Measurements from ENCODE around the gene SGCD. TPM values are rescaled to one million over a fixed set of nuclear protein-coding genes. Genes with fewer than 3 reads are reported as not detected.

The SGCD gene
- total RNA-seq, 1 experiment from 2014 or later: not detected

DNA sequence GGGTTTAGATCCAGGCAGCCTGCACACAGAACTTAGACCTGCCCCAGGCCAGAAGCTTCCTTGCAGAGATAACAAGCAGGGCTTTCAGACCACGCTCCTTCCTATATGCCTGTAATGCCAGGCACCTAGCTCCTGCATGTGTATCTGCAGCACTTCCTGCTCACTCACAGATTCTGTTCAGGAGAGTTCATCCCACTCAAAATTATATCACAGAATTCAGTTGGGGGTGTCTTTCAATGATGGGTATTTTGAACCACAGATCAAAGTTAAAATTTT is 105.8 kb downstream of the SGCD start:
- in situ Hi-C loops (cut with HindIII; ENCODE audit: low pct_unique_long_range_greater_than_20kb, low sequenced_read_pairs): no loop called here
- ATAC-seq: no peak
- BruUV-seq (replicated peaks): no TSS peak

DNA sequence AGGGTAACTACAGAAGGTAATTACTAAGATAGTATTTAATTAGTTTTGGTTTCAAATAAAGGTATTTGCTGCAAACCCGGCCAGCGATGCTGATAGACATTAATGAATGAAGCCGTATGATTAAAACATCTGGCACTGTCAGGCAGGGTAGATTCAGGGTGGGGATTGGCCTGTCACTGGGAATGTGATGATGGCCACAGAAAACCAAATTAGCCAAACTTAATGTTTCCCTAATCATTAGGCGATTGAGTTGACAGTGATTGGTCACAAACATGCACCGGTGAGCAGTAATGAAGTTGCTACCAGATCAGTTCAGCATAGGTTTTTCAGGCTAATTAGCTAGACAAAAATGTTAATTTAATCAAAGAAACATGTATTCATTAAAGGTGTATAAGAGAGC is 107.5 kb downstream of the SGCD start:
- TF ChIP-seq REST (IDR thresholded peaks at IDR 0.05; ENCODE audit: insufficient read depth in 1 of 2, low read depth in 2 of 2, low read length in 1 of 2): no peak
- no peak for TF ChIP-seq CTCF (IDR thresholded peaks at IDR 0.05)
- no peak for TF ChIP-seq TCF7L2 (IDR thresholded peaks at IDR 0.05; ENCODE audit: low read depth, low read length)
- TF ChIP-seq POLR2AphosphoS5 (IDR thresholded peaks at IDR 0.05; ENCODE audit: low read depth, low read length): no peak
- no peak for TF ChIP-seq SIN3A (IDR thresholded peaks at IDR 0.05; ENCODE audit: borderline replicate concordance, insufficient read depth, low read depth, low read length)
- Histone ChIP-seq H3K4me3 (ENCODE audit: low read depth in 2 of 2, low read length in 2 of 2) (no peak overlapping the region), H3K27ac (ENCODE audit: low read length) (no peak overlapping the region), H3K9me3 (ENCODE audit: control insufficient read depth, insufficient read depth, low read depth, low read length) (no peaks in the 10 kb centered on the region), H3K36me3 (ENCODE audit: control insufficient read depth, insufficient read depth, low read length) (no peaks in the 10 kb centered on the region), H3K4me1 (ENCODE audit: control insufficient read depth, insufficient read depth, low read length) (no peaks in the 10 kb centered on the region), H3K27me3 (ENCODE audit: control insufficient read depth, insufficient read depth, low read length) (no peaks in the 10 kb centered on the region)
- DNase-seq (ENCODE audit: low read depth, low spot score) (no peak), ATAC-seq (no peak)
- intact Hi-C loops (cut with micrococcal nuclease; ENCODE audit: unreplicated experiment) (no loop called here), in situ Hi-C loops (cut with HindIII; ENCODE audit: low pct_unique_long_range_greater_than_20kb, low sequenced_read_pairs) (no loop called here)
- POLR2A ChIA-PET: no interaction called here
- no TSS peak for BruUV-seq (replicated peaks)
- CTCF ChIA-PET: no interaction called here

More for the DNA sequence above, 105.8 kb downstream of the SGCD start:
- DNase-seq (ENCODE audit: low read depth, low spot score): no peak
- no peaks in the 10 kb centered on the region for H3K9me3 ChIP-seq (ENCODE audit: control insufficient read depth, insufficient read depth, low read depth, low read length)
- no peak overlapping the region for H3K4me3 ChIP-seq (ENCODE audit: low read depth in 2 of 2, low read length in 2 of 2)
- H3K4me1 ChIP-seq (ENCODE audit: control insufficient read depth, insufficient read depth, low read length): no peaks in the 10 kb centered on the region
- CTCF ChIA-PET: no interaction called here
- TF ChIP-seq REST (IDR thresholded peaks at IDR 0.05; ENCODE audit: insufficient read depth in 1 of 2, low read depth in 2 of 2, low read length in 1 of 2): no peak
- TF ChIP-seq SIN3A (IDR thresholded peaks at IDR 0.05; ENCODE audit: borderline replicate concordance, insufficient read depth, low read depth, low read length): no peak
- TF ChIP-seq TCF7L2 (IDR thresholded peaks at IDR 0.05; ENCODE audit: low read depth, low read length): no peak
- no peak for TF ChIP-seq POLR2AphosphoS5 (IDR thresholded peaks at IDR 0.05; ENCODE audit: low read depth, low read length)
- no peak for TF ChIP-seq CTCF (IDR thresholded peaks at IDR 0.05)
- no peaks in the 10 kb centered on the region for H3K36me3 ChIP-seq (ENCODE audit: control insufficient read depth, insufficient read depth, low read length)
- no peaks in the 10 kb centered on the region for H3K27me3 ChIP-seq (ENCODE audit: control insufficient read depth, insufficient read depth, low read length)
- H3K27ac ChIP-seq (ENCODE audit: low read length): no peak overlapping the region
- intact Hi-C loops (cut with micrococcal nuclease; ENCODE audit: unreplicated experiment): no loop called here
- POLR2A ChIA-PET: no interaction called here

All from Panc1 (cell line).